Liver (tissue), 9 donors: Measurements from ENCODE around the gene JMJD1C. TPM values are rescaled to one million over a fixed set of nuclear protein-coding genes. Genes with fewer than 3 reads are reported as not detected.

Experiments used
- DNase-seq: peaks from one replicate; pipeline ENCODE4 v3.0.0-alpha.2; 2017; ENCODE audit warnings: low spot score
- H3K27ac ChIP-seq, 2 donors: one replicate each; pipeline ENCODE4 v1.7.0; 2013; ENCODE audit warnings: inconsistent platforms in 2 of 2, low read length in 2 of 2, control low read depth in 1 of 2, low read depth in 1 of 2, mild to moderate bottlenecking in 1 of 2
- H3K27me3 ChIP-seq, 4 donors: one replicate each; pipeline versions ENCODE4 v1.6.1 to v1.7.0; 2013; ENCODE audit warnings: low read length in 3 of 4, inconsistent platforms in 1 of 4, mild to moderate bottlenecking in 1 of 4, moderate library complexity in 1 of 4; ENCODE audit not compliant: control insufficient read depth in 4 of 4, insufficient read depth in 4 of 4
- H3K36me3 ChIP-seq, 4 donors: one replicate each; pipeline versions ENCODE4 v1.6.1 to v1.7.0; 2013; ENCODE audit warnings: low read length in 3 of 4, mild to moderate bottlenecking in 3 of 4, low read depth in 1 of 4, moderate library complexity in 1 of 4; ENCODE audit not compliant: control insufficient read depth in 4 of 4, insufficient read depth in 3 of 4
- H3K4me1 ChIP-seq, 4 donors: one replicate each; pipeline versions ENCODE4 v1.6.1 to v1.7.0; 2013; ENCODE audit warnings: low read length in 3 of 4, mild to moderate bottlenecking in 3 of 4, moderate library complexity in 1 of 4; ENCODE audit not compliant: control insufficient read depth in 4 of 4, insufficient read depth in 4 of 4
- H3K4me3 ChIP-seq, 3 donors: one replicate each; pipeline versions ENCODE4 v1.6.1 to v1.7.0; 2013; ENCODE audit warnings: low read length in 3 of 3, control low read depth in 1 of 3, low read depth in 1 of 3, mild to moderate bottlenecking in 1 of 3
- H3K9ac ChIP-seq, 2 donors: one replicate each; pipeline ENCODE4 v1.7.0; 2013; ENCODE audit warnings: low read length in 2 of 2, mild to moderate bottlenecking in 2 of 2, moderate library complexity in 2 of 2, control low read depth in 1 of 2, low read depth in 1 of 2
- H3K9me3 ChIP-seq, 4 donors: one replicate each; pipeline versions ENCODE4 v1.6.1 to v1.7.0; 2013; ENCODE audit warnings: low read length in 3 of 4; ENCODE audit not compliant: control insufficient read depth in 4 of 4
- EGR1 ChIP-seq, 2 donors: IDR thresholded peaks; 2 replicates each; pipeline ENCODE4 v1.6.1; 2016 to 2018; ENCODE audit warnings: antibody characterized with exemption in 2 of 2, low read depth in 2 of 2
- FOXA2 ChIP-seq: IDR thresholded peaks from 2 replicates; pipeline ENCODE4 v1.6.1; 2016; ENCODE audit warnings: antibody characterized with exemption
- HNF4A ChIP-seq, 2 donors: conservative IDR thresholded peaks; 2 replicates each; pipeline ENCODE4 v1.6.1; 2016; ENCODE audit warnings: antibody characterized with exemption in 2 of 2, mild to moderate bottlenecking in 2 of 2
- HNF4G ChIP-seq: IDR thresholded peaks from 2 replicates; pipeline ENCODE4 v1.6.1; 2016; ENCODE audit warnings: antibody characterized with exemption
- JUND ChIP-seq, 2 donors: IDR thresholded peaks; 2 replicates each; pipeline ENCODE4 v1.6.1; 2016; ENCODE audit warnings: antibody characterized with exemption in 2 of 2
- NR2F2 ChIP-seq: IDR thresholded peaks from 2 replicates; pipeline ENCODE4 v1.6.1; 2016; ENCODE audit warnings: antibody characterized with exemption
- RAD21 ChIP-seq, 2 donors: IDR thresholded peaks; 2 replicates each; pipeline ENCODE4 v1.6.1; 2016; ENCODE audit warnings: antibody characterized with exemption in 2 of 2, mild to moderate bottlenecking in 2 of 2
- RXRA ChIP-seq, 2 donors: IDR thresholded peaks; 2 replicates each; pipeline ENCODE4 v1.6.1; 2017 to 2018; ENCODE audit warnings: antibody characterized with exemption in 2 of 2, mild to moderate bottlenecking in 1 of 2
- SP1 ChIP-seq: IDR thresholded peaks from 2 replicates; pipeline ENCODE4 v1.6.1; 2018; ENCODE audit warnings: antibody characterized with exemption, mild to moderate bottlenecking
- YY1 ChIP-seq: IDR thresholded peaks from 2 replicates; pipeline ENCODE4 v1.6.1; 2016; ENCODE audit warnings: antibody characterized with exemption, mild to moderate bottlenecking
- WGBS: extraction: QIAGEN DNeasy Blood & Tissue Kit; methylation state at CpG from one replicate; pipeline ENCODE4 v1.1.7; 2013; 5-methylcytosine and 5-hydroxymethylcytosine counted together
- polyA plus RNA-seq, 2 donors: library from polyadenylated mRNA; stranded (reverse) in 1 of 2; unstranded in 1 of 2; fragments of 200-250 nt in 1 of 2; fragments of >200 nt in 1 of 2; fragmentation: Nextera tagmentation in 1 of 2; extraction: Ambion mirVana in 1 of 2; gene quantifications; one replicate each; pipeline versions ENCODE4 v1.2.1 to v1.2.3, GENCODE V29; 2013 to 2015
- total RNA-seq, 2 donors: library from RNA; depleted of rRNA; stranded (reverse); fragments of >200 nt; gene quantifications; one replicate each; pipeline ENCODE4 v1.2.3, GENCODE V29; 2014
- TF ChIP-seq, protein P1 (sequence below): IDR thresholded peaks from 2 replicates; pipeline ENCODE4 v1.6.1; 2016; ENCODE audit warnings: antibody characterized with exemption, mild to moderate bottlenecking
- TF ChIP-seq, protein P2 (sequence below): IDR thresholded peaks from 2 replicates; pipeline ENCODE4 v1.6.1; 2016; ENCODE audit warnings: antibody characterized with exemption
- TF ChIP-seq, protein P3 (sequence below): IDR thresholded peaks from 2 replicates; pipeline ENCODE4 v1.6.1; 2016; ENCODE audit warnings: antibody characterized with exemption
- TF ChIP-seq, protein P4 (sequence below): fragments of 150-350 bp; IDR thresholded peaks from 2 replicates; pipeline ENCODE4 v1.5.1; 2017; ENCODE audit warnings: improper control_type of control experiment, low read depth, low read length; ENCODE audit not compliant: missing input control
- TF ChIP-seq, protein P5 (sequence below): IDR thresholded peaks from 2 replicates; pipeline ENCODE4 v1.6.1; 2016; ENCODE audit warnings: antibody characterized with exemption
- donor health status: healthy.
- donor health status: healthy.
- donor health status: healthy.
- donor health status: healthy.
- donor health status: healthy.

JMJD1C gene, protein sequence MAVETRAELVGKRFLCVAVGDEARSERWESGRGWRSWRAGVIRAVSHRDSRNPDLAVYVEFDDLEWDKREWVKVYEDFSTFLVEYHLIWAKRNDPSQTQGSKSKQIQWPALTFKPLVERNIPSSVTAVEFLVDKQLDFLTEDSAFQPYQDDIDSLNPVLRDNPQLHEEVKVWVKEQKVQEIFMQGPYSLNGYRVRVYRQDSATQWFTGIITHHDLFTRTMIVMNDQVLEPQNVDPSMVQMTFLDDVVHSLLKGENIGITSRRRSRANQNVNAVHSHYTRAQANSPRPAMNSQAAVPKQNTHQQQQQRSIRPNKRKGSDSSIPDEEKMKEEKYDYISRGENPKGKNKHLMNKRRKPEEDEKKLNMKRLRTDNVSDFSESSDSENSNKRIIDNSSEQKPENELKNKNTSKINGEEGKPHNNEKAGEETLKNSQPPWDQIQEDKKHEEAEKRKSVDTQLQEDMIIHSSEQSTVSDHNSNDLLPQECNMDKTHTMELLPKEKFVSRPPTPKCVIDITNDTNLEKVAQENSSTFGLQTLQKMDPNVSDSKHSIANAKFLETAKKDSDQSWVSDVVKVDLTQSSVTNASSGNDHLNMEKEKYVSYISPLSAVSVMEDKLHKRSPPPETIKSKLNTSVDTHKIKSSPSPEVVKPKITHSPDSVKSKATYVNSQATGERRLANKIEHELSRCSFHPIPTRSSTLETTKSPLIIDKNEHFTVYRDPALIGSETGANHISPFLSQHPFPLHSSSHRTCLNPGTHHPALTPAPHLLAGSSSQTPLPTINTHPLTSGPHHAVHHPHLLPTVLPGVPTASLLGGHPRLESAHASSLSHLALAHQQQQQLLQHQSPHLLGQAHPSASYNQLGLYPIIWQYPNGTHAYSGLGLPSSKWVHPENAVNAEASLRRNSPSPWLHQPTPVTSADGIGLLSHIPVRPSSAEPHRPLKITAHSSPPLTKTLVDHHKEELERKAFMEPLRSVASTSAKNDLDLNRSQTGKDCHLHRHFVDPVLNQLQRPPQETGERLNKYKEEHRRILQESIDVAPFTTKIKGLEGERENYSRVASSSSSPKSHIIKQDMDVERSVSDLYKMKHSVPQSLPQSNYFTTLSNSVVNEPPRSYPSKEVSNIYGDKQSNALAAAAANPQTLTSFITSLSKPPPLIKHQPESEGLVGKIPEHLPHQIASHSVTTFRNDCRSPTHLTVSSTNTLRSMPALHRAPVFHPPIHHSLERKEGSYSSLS (N-terminal part only)
- total RNA-seq = 10 to 100 TPM; 72.0 to 93.1 TPM
- polyA plus RNA-seq = 10 to 100 TPM; 11.0 to 39.9 TPM

DNA sequence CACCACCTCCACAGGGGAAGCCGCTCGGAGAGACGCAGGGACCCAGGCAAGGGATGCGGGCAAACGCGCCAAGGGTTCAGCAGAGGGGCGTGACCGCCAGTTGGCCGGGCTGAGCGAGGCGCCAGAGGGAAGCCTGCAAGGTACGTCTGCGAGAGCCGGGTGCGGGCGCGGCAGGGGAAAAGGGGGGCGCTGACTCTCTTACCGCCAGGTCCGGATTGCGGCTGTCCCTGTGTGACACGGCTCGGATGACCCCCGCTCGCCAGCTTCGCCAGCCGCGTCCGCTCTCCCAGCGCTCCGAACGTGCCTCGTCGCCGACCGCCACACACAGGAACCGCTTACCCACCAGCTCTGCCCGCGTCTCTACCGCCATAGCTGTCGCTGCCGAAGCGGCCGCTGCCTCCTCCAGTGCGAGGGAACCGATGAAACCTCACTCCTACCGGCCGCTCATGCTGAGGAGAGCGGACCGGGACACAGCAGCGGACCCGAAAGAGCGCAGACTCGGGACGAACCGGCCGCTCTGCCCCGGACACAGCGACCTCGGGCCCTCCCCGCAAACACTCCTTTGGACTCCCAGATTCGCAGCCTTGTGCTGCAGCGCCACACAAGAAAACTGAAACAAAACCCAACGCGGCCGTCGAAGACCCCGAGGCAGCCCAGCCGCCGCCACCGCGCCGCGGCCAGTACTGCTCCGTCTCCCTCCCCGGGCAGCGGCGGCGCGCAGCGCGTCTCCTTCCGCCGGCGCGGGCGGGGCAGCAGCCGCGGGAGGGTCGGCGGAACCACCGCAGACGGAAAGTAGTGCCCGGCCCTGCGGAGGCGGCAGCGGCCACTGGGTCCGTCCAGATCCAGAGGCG lies at the start of gene JMJD1C:
Gene JMJD1C (minus strand): TSS at position 685 of the 851 bp plus-strand sequence. CDS start 315 bp downstream, at position 370.
- Histone ChIP-seq H3K4me3 (peak within 1 kb of the TSS; percentile 88 to 95 (median 93)), H3K27ac (peak within 1 kb of the TSS; percentile 77 to 92), H3K27me3 (no peaks in the 10 kb centered on the region), H3K36me3 (no peaks in the 10 kb centered on the region), H3K9ac (peak within 1 kb of the TSS; percentile 64 to 75), H3K4me1 (peaks cover 1 to 17% (median 7%) of the 10 kb centered on the region in 4 donors), H3K9me3 (no peaks in the 10 kb centered on the region)
- DNase-seq = peak; percentile 81
- under 1% methylated on average over 99 of the region's 99 CpGs for WGBS
- TF ChIP-seq EGR1 (IDR thresholded peaks at IDR 0.05; ENCODE audit: low read depth in 2 of 2) (no peak), NR2F2 (no peak), YY1 (peak; percentile 19), JUND (IDR thresholded peaks at IDR 0.05) (no peak), HNF4A (conservative IDR thresholded peaks at IDR 0.05) (no peak), HNF4G (no peak), RAD21 (IDR thresholded peaks at IDR 0.05) (peak in 1 of 2 donors; percentile 37), FOXA2 (no peak), RXRA (IDR thresholded peaks at IDR 0.05) (no peak), SP1 (no peak)
- TF ChIP-seq, protein P1, sequence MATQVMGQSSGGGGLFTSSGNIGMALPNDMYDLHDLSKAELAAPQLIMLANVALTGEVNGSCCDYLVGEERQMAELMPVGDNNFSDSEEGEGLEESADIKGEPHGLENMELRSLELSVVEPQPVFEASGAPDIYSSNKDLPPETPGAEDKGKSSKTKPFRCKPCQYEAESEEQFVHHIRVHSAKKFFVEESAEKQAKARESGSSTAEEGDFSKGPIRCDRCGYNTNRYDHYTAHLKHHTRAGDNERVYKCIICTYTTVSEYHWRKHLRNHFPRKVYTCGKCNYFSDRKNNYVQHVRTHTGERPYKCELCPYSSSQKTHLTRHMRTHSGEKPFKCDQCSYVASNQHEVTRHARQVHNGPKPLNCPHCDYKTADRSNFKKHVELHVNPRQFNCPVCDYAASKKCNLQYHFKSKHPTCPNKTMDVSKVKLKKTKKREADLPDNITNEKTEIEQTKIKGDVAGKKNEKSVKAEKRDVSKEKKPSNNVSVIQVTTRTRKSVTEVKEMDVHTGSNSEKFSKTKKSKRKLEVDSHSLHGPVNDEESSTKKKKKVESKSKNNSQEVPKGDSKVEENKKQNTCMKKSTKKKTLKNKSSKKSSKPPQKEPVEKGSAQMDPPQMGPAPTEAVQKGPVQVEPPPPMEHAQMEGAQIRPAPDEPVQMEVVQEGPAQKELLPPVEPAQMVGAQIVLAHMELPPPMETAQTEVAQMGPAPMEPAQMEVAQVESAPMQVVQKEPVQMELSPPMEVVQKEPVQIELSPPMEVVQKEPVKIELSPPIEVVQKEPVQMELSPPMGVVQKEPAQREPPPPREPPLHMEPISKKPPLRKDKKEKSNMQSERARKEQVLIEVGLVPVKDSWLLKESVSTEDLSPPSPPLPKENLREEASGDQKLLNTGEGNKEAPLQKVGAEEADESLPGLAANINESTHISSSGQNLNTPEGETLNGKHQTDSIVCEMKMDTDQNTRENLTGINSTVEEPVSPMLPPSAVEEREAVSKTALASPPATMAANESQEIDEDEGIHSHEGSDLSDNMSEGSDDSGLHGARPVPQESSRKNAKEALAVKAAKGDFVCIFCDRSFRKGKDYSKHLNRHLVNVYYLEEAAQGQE = no peak
- TF ChIP-seq, protein P2, sequence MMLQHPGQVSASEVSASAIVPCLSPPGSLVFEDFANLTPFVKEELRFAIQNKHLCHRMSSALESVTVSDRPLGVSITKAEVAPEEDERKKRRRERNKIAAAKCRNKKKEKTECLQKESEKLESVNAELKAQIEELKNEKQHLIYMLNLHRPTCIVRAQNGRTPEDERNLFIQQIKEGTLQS = no peak
- TF ChIP-seq, protein P3, sequence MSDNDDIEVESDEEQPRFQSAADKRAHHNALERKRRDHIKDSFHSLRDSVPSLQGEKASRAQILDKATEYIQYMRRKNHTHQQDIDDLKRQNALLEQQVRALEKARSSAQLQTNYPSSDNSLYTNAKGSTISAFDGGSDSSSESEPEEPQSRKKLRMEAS = no peak
- TF ChIP-seq, protein P4, sequence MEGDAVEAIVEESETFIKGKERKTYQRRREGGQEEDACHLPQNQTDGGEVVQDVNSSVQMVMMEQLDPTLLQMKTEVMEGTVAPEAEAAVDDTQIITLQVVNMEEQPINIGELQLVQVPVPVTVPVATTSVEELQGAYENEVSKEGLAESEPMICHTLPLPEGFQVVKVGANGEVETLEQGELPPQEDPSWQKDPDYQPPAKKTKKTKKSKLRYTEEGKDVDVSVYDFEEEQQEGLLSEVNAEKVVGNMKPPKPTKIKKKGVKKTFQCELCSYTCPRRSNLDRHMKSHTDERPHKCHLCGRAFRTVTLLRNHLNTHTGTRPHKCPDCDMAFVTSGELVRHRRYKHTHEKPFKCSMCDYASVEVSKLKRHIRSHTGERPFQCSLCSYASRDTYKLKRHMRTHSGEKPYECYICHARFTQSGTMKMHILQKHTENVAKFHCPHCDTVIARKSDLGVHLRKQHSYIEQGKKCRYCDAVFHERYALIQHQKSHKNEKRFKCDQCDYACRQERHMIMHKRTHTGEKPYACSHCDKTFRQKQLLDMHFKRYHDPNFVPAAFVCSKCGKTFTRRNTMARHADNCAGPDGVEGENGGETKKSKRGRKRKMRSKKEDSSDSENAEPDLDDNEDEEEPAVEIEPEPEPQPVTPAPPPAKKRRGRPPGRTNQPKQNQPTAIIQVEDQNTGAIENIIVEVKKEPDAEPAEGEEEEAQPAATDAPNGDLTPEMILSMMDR = no peak
- TF ChIP-seq, protein P5, sequence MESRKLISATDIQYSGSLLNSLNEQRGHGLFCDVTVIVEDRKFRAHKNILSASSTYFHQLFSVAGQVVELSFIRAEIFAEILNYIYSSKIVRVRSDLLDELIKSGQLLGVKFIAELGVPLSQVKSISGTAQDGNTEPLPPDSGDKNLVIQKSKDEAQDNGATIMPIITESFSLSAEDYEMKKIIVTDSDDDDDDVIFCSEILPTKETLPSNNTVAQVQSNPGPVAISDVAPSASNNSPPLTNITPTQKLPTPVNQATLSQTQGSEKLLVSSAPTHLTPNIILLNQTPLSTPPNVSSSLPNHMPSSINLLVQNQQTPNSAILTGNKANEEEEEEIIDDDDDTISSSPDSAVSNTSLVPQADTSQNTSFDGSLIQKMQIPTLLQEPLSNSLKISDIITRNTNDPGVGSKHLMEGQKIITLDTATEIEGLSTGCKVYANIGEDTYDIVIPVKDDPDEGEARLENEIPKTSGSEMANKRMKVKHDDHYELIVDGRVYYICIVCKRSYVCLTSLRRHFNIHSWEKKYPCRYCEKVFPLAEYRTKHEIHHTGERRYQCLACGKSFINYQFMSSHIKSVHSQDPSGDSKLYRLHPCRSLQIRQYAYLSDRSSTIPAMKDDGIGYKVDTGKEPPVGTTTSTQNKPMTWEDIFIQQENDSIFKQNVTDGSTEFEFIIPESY = no peak
